A673 (cell line): ENCODE results near the gene RILP. TPM values are rescaled to one million over a fixed set of nuclear protein-coding genes. Genes with fewer than 3 reads are reported as not detected.

Experiments
- BruUV-seq: library from RNA; stranded (reverse); fragments of 400-500 nt; replicated peaks from 2 replicates; lab custom pipeline; 2021; lab: Mats Ljungman, UMichigan
- CTCF ChIA-PET: fragments of 300-600 bp; sonication (Branson Sonifier 250); formaldehyde crosslinking; loops from one replicate; lab custom pipeline; 2022; ENCODE audit warnings: antibody characterized with exemption; lab: Charles Lee
- POLR2A ChIA-PET: fragments of 300-600 bp; sonication (Branson Sonifier 250); formaldehyde crosslinking; loops from one replicate; lab custom pipeline; 2022; ENCODE audit warnings: antibody characterized with exemption; ENCODE audit not compliant: low non-redundant PET; lab: Charles Lee
- DNase-seq: peaks from one replicate; pipeline ENCODE4 v3.0.0-alpha.2; 2015; ENCODE audit warnings: low spot score
- H3K27ac ChIP-seq: fragments of 200-600 bp; sonication (generic); 2 replicates; pipeline ENCODE4 v1.5.1; 2016; ENCODE audit warnings: mixed run types, low read depth, mild to moderate bottlenecking, mixed read lengths, antibody characterized with exemption, low read length; ENCODE audit not compliant: poor library complexity, severe bottlenecking
- H3K27me3 ChIP-seq: fragments of 200-600 bp; sonication (generic); replicated peaks from 2 replicates; pipeline ENCODE4 v1.6.1; 2017; ENCODE audit warnings: mixed run types, low read depth, mild to moderate bottlenecking, mixed read lengths, antibody characterized with exemption, low read length; ENCODE audit not compliant: insufficient read depth, poor library complexity
- H3K36me3 ChIP-seq: fragments of 200-600 bp; sonication (generic); 2 replicates; pipeline ENCODE4 v1.6.1; 2016; ENCODE audit warnings: mixed run types, mild to moderate bottlenecking, mixed read lengths, antibody characterized with exemption, low read length; ENCODE audit not compliant: insufficient read depth, poor library complexity, severe bottlenecking
- H3K4me1 ChIP-seq: fragments of 200-600 bp; sonication (generic); 2 replicates; pipeline ENCODE4 v1.6.1; 2017; ENCODE audit warnings: mixed run types, mild to moderate bottlenecking, mixed read lengths, antibody characterized with exemption, low read length; ENCODE audit not compliant: insufficient read depth, poor library complexity, severe bottlenecking
- H3K4me3 ChIP-seq: fragments of 200-600 bp; sonication (generic); 2 replicates; pipeline ENCODE4 v1.5.1; 2016; ENCODE audit warnings: low read depth, mixed run types, mild to moderate bottlenecking, mixed read lengths, low read length; ENCODE audit not compliant: poor library complexity, severe bottlenecking
- H3K9me3 ChIP-seq: fragments of 200-600 bp; sonication (generic); 2 replicates; pipeline ENCODE4 v1.6.1; 2016; ENCODE audit warnings: mixed run types, low read depth, mild to moderate bottlenecking, mixed read lengths, antibody characterized with exemption, low read length; ENCODE audit not compliant: poor library complexity, severe bottlenecking
- CTCF ChIP-seq: fragments of 300-800, 200-600 bp; sonication (generic); conservative IDR thresholded peaks from 2 replicates; pipeline ENCODE4 v1.5.1; 2017; ENCODE audit warnings: low read depth, mild to moderate bottlenecking, antibody characterized with exemption, low read length, moderate library complexity, mixed read lengths
- EZH2 ChIP-seq: fragments of 200-600 bp; sonication (generic); IDR thresholded peaks from 2 replicates; pipeline ENCODE4 v1.6.1; 2017; ENCODE audit warnings: borderline replicate concordance, low read depth, mild to moderate bottlenecking, mixed read lengths, antibody characterized with exemption, low read length; ENCODE audit not compliant: poor library complexity, severe bottlenecking
- intact Hi-C: fragments of 100-400 bp; cut with micrococcal nuclease; formaldehyde crosslinking; loops from one replicate; pipeline ENCODE4 v1.10.0; 2022; ENCODE audit not compliant: unreplicated experiment
- total RNA-seq: library from RNA; stranded (reverse); gene quantifications from 2 replicates; pipeline ENCODE4 v1.2.3, GENCODE V29; 2021

Gene RILP
- total RNA-seq, 1 experiment from 2014 or later: 0.73 TPM

GRCh38 chr17:1623057-1623630 is 26.5 kb downstream of the RILP start:
- H3K4me1 ChIP-seq: peaks cover 3% of the 10 kb centered on the region
- H3K27ac ChIP-seq: no peak overlapping the region
- no peak overlapping the region for H3K4me3 ChIP-seq
- no peak for TF ChIP-seq CTCF
- no peak for TF ChIP-seq EZH2
- no peak for DNase-seq
- intact Hi-C loops: no loop called here
- peaks cover 24% of the 10 kb centered on the region for H3K27me3 ChIP-seq
- no peaks in the 10 kb centered on the region for H3K36me3 ChIP-seq
- POLR2A ChIA-PET: no interaction called here
- no peaks in the 10 kb centered on the region for H3K9me3 ChIP-seq
- CTCF ChIA-PET: no interaction called here
- no TSS peak for BruUV-seq

GRCh38 chr17:1621273-1621954 is 28.3 kb downstream of the RILP start:
- no peak overlapping the region for H3K4me3 ChIP-seq
- no peak for DNase-seq
- intact Hi-C loops: no loop called here
- POLR2A ChIA-PET: no interaction called here
- CTCF ChIA-PET: interaction anchor here (0.8 kb wide), 1 partner anchor 27 kb away, joined by 6 read pairs; no protein-coding TSS in a partner anchor
- no peak overlapping the region for H3K27ac ChIP-seq
- TF ChIP-seq EZH2 (no peak), CTCF (no peak)
- BruUV-seq: no TSS peak
- H3K4me1 ChIP-seq: peaks cover 6% of the 10 kb centered on the region
- H3K27me3 ChIP-seq: peaks cover 7% of the 10 kb centered on the region
- no peaks in the 10 kb centered on the region for H3K9me3 ChIP-seq
- no peaks in the 10 kb centered on the region for H3K36me3 ChIP-seq

GRCh38 chr17:1620486-1620885 is 29.2 kb downstream of the RILP start:
- no peak for DNase-seq
- Histone ChIP-seq H3K27me3 (peaks cover 2% of the 10 kb centered on the region), H3K9me3 (no peaks in the 10 kb centered on the region), H3K27ac (no peak overlapping the region), H3K36me3 (no peaks in the 10 kb centered on the region), H3K4me3 (no peak overlapping the region), H3K4me1 (peaks cover 6% of the 10 kb centered on the region)
- ChIA-PET CTCF (no interaction called here), POLR2A (no interaction called here)
- no peak for TF ChIP-seq CTCF
- no peak for TF ChIP-seq EZH2
- intact Hi-C loops: no loop called here
- BruUV-seq: no TSS peak
